Esophagus muscularis mucosa (tissue), 4 donors: Measurements from ENCODE around the gene S1PR3. TPM values are rescaled to one million over a fixed set of nuclear protein-coding genes. Genes with fewer than 3 reads are reported as not detected.

Experiments
- DNase-seq: peaks from one replicate; pipeline ENCODE4 v3.0.0-alpha.2; 2017; ENCODE audit errors: extremely low spot score
- H3K27ac ChIP-seq, 4 donors: fragments of 200-600 bp; sonication (generic); replicated peaks in 1 of 4; 1 replicate in 3 of 4; 2 replicates in 1 of 4; pipeline ENCODE4 v1.5.1; 2016 to 2019; ENCODE audit warnings: mild to moderate bottlenecking in 1 of 4
- H3K27me3 ChIP-seq, 4 donors: fragments of 200-600 bp; sonication (generic); one replicate each; pipeline versions ENCODE4 v1.5.1 to v1.6.0; 2016 to 2019
- H3K36me3 ChIP-seq, 4 donors: fragments of 200-600 bp; sonication (generic); one replicate each; pipeline ENCODE4 v1.5.1; 2016 to 2019
- H3K4me1 ChIP-seq, 4 donors: fragments of 200-600 bp; sonication (generic); one replicate each; pipeline ENCODE4 v1.5.1; 2016 to 2019
- H3K4me3 ChIP-seq, 4 donors: fragments of 200-600 bp; sonication (generic); 1 replicate in 2 of 4; 2 replicates in 2 of 4; pipeline ENCODE4 v1.5.1; 2016 to 2019; ENCODE audit warnings: mild to moderate bottlenecking in 4 of 4, moderate library complexity in 1 of 4
- H3K9me3 ChIP-seq, 4 donors: fragments of 200-600 bp; sonication (generic); 1 replicate in 3 of 4; 2 replicates in 1 of 4; pipeline ENCODE4 v1.5.1; 2016 to 2019
- EP300 ChIP-seq: sonication (generic); formaldehyde crosslinking; IDR thresholded peaks from one replicate; pipeline ENCODE4 v1.6.1; 2017; ENCODE audit warnings: antibody characterized with exemption
- POLR2A ChIP-seq: fragments of 450-650 bp; IDR thresholded peaks from one replicate; pipeline ENCODE4 v1.6.1; 2017; ENCODE audit warnings: antibody characterized with exemption, moderate library complexity, mild to moderate bottlenecking, low read depth
- POLR2AphosphoS5 ChIP-seq, 2 donors: sonication (generic); formaldehyde crosslinking; IDR thresholded peaks; one replicate each; pipeline ENCODE4 v1.6.1; 2017; ENCODE audit warnings: antibody characterized with exemption in 2 of 2
- WGBS: methylation state at CpG from one replicate; pipeline ENCODE4 v1.1.5; 2018; 5-methylcytosine and 5-hydroxymethylcytosine counted together
- intact Hi-C: fragments of 100-400 bp; cut with DNase I; formaldehyde crosslinking; loops from one replicate; pipeline ENCODE4 v1.15.1; 2023
- total RNA-seq, 4 donors: library from RNA; depleted of rRNA; stranded (reverse); fragments of >200 nt; gene quantifications; one replicate each; pipeline versions ENCODE4 v1.1.0 to v1.2.1, GENCODE V29; 2016
- TF ChIP-seq, protein P1 (sequence below), 3 experiments: fragments of 200-600 bp in 2 of 3; fragments of 450-650 bp in 1 of 3; sonication (generic) in 2 of 3; IDR thresholded peaks; one replicate each; pipeline ENCODE4 v1.5.1; 2017 to 2019; ENCODE audit warnings: antibody characterized with exemption in 3 of 3, mild to moderate bottlenecking in 2 of 3, moderate library complexity in 1 of 3

Gene S1PR3
- total RNA-seq, 4 donors from 2014 or later: 184 to 340 (median 223) TPM

DNA sequence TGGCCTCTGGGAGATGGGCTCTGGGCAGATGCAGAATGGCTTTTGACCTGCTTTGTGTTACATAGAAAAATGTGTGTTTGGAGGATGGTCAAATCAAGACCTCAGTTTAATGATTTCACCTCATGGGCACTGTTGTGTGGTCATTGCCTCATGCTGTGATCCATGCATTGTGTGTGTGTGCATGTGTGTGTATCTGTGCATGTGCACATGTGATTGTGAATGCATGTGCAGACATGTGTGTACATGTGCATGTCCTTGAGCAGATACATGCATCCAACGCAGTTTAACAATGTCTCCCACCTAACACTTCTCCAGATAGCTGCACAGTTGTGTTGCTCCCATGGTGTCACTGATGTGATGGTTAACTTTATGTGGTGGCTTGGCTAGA, 40.1 kb upstream of the S1PR3 start:
- 83% methylated on average over 1 of the region's 1 CpG for WGBS
- intact Hi-C loops: no loop called here
- Histone ChIP-seq H3K27ac (peak overlapping the region; percentile 69 to 92 (median 80)), H3K9me3 (no peaks in the 10 kb centered on the region), H3K4me3 (no peak overlapping the region), H3K36me3 (no peaks in the 10 kb centered on the region), H3K4me1 (peaks cover 38 to 74% (median 67%) of the 10 kb centered on the region in 4 donors), H3K27me3 (no peaks in the 10 kb centered on the region)
- TF ChIP-seq EP300: no peak
- peak; percentile 81 for DNase-seq

DNA sequence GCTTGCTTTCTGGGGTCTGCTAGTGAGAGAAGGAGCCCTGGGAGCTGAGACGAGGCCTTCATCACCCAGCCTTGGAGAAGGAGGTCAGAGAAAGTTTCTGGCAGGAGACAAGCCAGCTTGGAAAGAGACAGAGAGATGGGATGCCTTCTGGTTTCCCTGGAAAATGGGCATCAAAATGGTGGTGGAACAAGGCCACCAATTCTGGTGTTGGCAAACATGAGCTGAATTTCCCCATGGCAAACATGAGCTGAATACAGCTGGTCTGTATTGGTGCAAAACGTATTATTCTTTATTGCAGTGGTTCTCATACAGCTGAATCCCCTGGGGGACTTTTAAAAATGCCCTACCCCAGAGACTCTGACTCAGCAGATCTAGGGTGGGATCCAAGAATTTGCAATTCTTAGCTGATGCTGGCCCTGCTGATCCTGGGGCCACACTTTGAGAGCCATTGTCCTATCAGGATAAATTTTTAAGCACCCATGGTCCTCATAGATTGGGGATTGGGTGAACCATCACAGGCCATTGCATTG, 39.1 kb upstream of the S1PR3 start:
- Histone ChIP-seq H3K9me3 (no peaks in the 10 kb centered on the region), H3K27me3 (no peaks in the 10 kb centered on the region), H3K4me3 (no peak overlapping the region), H3K27ac (peak overlapping the region in 3 of 4 donors; percentile 10 to 92 (median 69)), H3K36me3 (no peaks in the 10 kb centered on the region), H3K4me1 (peaks cover 38 to 65% (median 62%) of the 10 kb centered on the region in 4 donors)
- 86% methylated on average over 2 of the region's 2 CpGs for WGBS
- TF ChIP-seq EP300: no peak
- TF ChIP-seq, protein P1, sequence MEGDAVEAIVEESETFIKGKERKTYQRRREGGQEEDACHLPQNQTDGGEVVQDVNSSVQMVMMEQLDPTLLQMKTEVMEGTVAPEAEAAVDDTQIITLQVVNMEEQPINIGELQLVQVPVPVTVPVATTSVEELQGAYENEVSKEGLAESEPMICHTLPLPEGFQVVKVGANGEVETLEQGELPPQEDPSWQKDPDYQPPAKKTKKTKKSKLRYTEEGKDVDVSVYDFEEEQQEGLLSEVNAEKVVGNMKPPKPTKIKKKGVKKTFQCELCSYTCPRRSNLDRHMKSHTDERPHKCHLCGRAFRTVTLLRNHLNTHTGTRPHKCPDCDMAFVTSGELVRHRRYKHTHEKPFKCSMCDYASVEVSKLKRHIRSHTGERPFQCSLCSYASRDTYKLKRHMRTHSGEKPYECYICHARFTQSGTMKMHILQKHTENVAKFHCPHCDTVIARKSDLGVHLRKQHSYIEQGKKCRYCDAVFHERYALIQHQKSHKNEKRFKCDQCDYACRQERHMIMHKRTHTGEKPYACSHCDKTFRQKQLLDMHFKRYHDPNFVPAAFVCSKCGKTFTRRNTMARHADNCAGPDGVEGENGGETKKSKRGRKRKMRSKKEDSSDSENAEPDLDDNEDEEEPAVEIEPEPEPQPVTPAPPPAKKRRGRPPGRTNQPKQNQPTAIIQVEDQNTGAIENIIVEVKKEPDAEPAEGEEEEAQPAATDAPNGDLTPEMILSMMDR (IDR thresholded peaks at IDR 0.05): no peak
- TF ChIP-seq POLR2A: no peak
- TF ChIP-seq POLR2AphosphoS5 (IDR thresholded peaks at IDR 0.05): no peak
- peak; percentile 75 for DNase-seq
- intact Hi-C loops: no loop called here

DNA sequence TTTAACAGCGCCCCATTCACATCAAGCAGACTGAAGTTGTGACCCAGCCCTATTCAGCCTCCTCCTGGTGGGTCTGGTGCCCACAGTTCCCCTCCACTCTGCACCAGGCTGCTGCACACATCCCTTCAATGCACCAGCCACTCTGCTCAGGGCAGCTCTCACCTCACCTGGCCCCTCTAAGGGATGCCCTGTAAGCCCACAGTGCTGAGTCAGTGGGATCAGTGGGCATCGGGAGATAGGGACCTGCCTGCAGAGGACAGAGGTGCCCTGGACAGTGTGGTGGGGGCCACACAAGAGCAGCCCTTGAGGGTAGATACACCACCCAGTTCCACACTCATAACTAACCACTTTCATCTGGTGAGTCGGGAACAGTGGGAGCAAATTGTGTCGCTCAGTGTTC, 38.3 kb upstream of the S1PR3 start:
- H3K36me3 ChIP-seq: no peaks in the 10 kb centered on the region
- 86% methylated on average over 4 of the region's 4 CpGs for WGBS
- no peaks in the 10 kb centered on the region for H3K9me3 ChIP-seq
- H3K27ac ChIP-seq: peak overlapping the region; percentile 58 to 67 (median 64)
- H3K4me3 ChIP-seq: no peak overlapping the region
- peak; percentile 37 for DNase-seq
- TF ChIP-seq POLR2A (no peak), EP300 (no peak)
- TF ChIP-seq, protein P1 (IDR thresholded peaks at IDR 0.05): no peak
- peaks cover 38 to 57% (median 53%) of the 10 kb centered on the region in 4 donors for H3K4me1 ChIP-seq
- intact Hi-C loops: no loop called here
- H3K27me3 ChIP-seq: no peaks in the 10 kb centered on the region

DNA sequence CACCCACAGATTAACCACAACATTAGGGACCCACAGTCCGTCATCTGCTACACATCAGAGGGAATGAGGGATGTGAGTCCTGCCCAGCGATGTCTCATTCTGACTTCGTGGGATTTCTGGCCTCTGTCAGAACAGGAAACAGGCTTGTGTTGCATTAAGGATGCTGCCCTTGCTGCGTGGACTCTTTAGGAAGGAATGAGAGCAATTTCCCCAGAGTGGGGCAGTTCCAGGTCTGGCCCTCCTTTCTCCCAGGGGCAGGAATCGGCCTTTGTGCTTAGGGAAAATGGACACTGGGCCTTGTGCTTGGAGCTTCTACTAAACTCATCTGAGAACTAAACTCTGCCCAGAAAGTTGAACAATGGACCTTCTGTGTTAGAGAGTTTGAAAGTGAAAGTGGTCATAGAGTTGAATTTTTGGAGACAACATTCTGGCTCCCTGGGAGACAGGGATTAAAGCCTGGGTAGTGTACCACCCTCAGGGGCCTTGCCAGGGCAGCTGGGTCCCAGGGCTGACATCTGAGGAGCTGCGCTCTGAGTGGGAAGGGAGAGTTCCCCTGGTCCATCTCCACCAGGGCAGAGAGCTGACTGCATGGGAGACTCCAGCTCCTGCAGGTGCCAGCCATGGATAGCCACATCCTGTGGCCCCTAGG, 37.8 kb upstream of the S1PR3 start:
- no peaks in the 10 kb centered on the region for H3K36me3 ChIP-seq
- H3K27me3 ChIP-seq: no peaks in the 10 kb centered on the region
- peak overlapping the region; percentile 58 to 67 (median 64) for H3K27ac ChIP-seq
- H3K4me1 ChIP-seq: peaks cover 38 to 52% (median 48%) of the 10 kb centered on the region in 4 donors
- DNase-seq: no peak
- WGBS: 64% methylated on average over 5 of the region's 6 CpGs
- no peaks in the 10 kb centered on the region for H3K9me3 ChIP-seq
- H3K4me3 ChIP-seq: peak overlapping the region in 2 of 4 donors; percentile 2 to 12
- intact Hi-C loops: no loop called here
- TF ChIP-seq POLR2AphosphoS5 (IDR thresholded peaks at IDR 0.05) (peak in 1 of 2 donors; percentile 6), EP300 (no peak)

DNA sequence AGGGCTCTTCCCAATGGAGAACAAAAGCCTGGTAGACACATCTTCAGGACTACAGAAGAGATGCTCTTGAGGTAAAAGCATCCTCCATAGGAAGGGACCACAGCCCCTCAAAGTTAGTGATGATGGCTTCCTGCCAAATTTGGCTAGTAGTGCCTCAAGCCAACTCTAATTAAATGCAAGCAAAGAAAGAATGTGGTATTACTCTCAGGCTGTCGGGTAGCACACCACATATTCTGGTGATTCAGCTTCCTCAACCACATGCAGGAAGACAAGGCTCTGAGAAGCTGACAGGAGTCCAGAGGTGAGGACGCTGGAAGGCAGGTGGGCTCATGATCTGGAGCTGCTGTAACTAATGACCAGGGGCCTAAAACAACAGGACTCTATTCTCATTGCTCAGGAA, 37.2 kb upstream of the S1PR3 start:
- peaks cover 35 to 46% (median 43%) of the 10 kb centered on the region in 4 donors for H3K4me1 ChIP-seq
- TF ChIP-seq, protein P1 (IDR thresholded peaks at IDR 0.05): no peak
- TF ChIP-seq EP300 (no peak), POLR2AphosphoS5 (IDR thresholded peaks at IDR 0.05) (no peak), POLR2A (no peak)
- WGBS: 75% methylated on average over 2 of the region's 2 CpGs
- no peak for DNase-seq
- peak overlapping the region; percentile 58 to 67 (median 64) for H3K27ac ChIP-seq
- no peak overlapping the region for H3K4me3 ChIP-seq
- no peaks in the 10 kb centered on the region for H3K36me3 ChIP-seq
- intact Hi-C loops: no loop called here
- no peaks in the 10 kb centered on the region for H3K27me3 ChIP-seq
- no peaks in the 10 kb centered on the region for H3K9me3 ChIP-seq
